ENCODE data around the gene TGFBR2. TPM values are rescaled to one million over a fixed set of nuclear protein-coding genes. Genes with fewer than 3 reads are reported as not detected.

TGFBR2 gene
- total RNA-seq, 4 donors from 2014 or later, result 95.3 to 255 (median 211) TPM

DNA sequence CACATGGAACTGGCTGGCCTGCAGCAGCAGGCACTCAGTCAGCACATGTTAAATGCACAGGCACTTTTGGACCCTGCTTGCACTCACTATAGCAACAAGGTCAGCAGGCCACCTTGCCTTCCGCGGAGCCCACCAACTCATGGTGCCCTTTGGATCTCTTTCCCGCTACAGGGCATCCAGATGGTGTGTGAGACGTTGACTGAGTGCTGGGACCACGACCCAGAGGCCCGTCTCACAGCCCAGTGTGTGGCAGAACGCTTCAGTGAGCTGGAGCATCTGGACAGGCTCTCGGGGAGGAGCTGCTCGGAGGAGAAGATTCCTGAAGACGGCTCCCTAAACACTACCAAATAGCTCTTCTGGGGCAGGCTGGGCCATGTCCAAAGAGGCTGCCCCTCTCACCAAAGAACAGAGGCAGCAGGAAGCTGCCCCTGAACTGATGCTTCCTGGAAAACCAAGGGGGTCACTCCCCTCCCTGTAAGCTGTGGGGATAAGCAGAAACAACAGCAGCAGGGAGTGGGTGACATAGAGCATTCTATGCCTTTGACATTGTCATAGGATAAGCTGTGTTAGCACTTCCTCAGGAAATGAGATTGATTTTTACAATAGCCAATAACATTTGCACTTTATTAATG, 85.0 kb downstream of the TGFBR2 start:
- Histone ChIP-seq H3K4me3 (no peak overlapping the region), H3K36me3 (no peaks in the 10 kb centered on the region), H3K27ac (peak overlapping the region; percentile 47 to 68), H3K27me3 (no peaks in the 10 kb centered on the region), H3K4me1 (peaks cover 19% of the 10 kb centered on the region in 2 donors), H3K9me3 (no peaks in the 10 kb centered on the region)
- intact Hi-C loops (cut with DNase I; ENCODE audit: low total_unique reads), result loop anchor here (10.0 kb wide), 1 partner anchor 577 kb away; no protein-coding TSS in a partner anchor
- DNase-seq, result no peak
- no peak for TF ChIP-seq POLR2A (IDR thresholded peaks at IDR 0.05)
- TF ChIP-seq, protein P1, sequence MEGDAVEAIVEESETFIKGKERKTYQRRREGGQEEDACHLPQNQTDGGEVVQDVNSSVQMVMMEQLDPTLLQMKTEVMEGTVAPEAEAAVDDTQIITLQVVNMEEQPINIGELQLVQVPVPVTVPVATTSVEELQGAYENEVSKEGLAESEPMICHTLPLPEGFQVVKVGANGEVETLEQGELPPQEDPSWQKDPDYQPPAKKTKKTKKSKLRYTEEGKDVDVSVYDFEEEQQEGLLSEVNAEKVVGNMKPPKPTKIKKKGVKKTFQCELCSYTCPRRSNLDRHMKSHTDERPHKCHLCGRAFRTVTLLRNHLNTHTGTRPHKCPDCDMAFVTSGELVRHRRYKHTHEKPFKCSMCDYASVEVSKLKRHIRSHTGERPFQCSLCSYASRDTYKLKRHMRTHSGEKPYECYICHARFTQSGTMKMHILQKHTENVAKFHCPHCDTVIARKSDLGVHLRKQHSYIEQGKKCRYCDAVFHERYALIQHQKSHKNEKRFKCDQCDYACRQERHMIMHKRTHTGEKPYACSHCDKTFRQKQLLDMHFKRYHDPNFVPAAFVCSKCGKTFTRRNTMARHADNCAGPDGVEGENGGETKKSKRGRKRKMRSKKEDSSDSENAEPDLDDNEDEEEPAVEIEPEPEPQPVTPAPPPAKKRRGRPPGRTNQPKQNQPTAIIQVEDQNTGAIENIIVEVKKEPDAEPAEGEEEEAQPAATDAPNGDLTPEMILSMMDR (IDR thresholded peaks at IDR 0.05), result no peak

DNA sequence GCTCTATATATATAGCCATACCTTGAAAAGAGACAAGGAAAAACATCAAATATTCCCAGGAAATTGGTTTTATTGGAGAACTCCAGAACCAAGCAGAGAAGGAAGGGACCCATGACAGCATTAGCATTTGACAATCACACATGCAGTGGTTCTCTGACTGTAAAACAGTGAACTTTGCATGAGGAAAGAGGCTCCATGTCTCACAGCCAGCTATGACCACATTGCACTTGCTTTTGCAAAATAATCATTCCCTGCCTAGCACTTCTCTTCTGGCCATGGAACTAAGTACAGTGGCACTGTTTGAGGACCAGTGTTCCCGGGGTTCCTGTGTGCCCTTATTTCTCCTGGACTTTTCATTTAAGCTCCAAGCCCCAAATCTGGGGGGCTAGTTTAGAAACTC, 85.5 kb downstream of the TGFBR2 start:
- H3K36me3 ChIP-seq, result no peaks in the 10 kb centered on the region
- TF ChIP-seq POLR2A (IDR thresholded peaks at IDR 0.05), result no peak
- TF ChIP-seq, protein P1 (IDR thresholded peaks at IDR 0.05), result no peak
- peak overlapping the region; percentile 47 to 68 for H3K27ac ChIP-seq
- H3K27me3 ChIP-seq, result no peaks in the 10 kb centered on the region
- no peak for DNase-seq
- no peaks in the 10 kb centered on the region for H3K9me3 ChIP-seq
- H3K4me3 ChIP-seq, result no peak overlapping the region
- intact Hi-C loops (cut with DNase I; ENCODE audit: low total_unique reads), result loop anchor here (10.0 kb wide), 1 partner anchor 577 kb away; no protein-coding TSS in a partner anchor
- H3K4me1 ChIP-seq, result peaks cover 17 to 19% of the 10 kb centered on the region in 2 donors

DNA sequence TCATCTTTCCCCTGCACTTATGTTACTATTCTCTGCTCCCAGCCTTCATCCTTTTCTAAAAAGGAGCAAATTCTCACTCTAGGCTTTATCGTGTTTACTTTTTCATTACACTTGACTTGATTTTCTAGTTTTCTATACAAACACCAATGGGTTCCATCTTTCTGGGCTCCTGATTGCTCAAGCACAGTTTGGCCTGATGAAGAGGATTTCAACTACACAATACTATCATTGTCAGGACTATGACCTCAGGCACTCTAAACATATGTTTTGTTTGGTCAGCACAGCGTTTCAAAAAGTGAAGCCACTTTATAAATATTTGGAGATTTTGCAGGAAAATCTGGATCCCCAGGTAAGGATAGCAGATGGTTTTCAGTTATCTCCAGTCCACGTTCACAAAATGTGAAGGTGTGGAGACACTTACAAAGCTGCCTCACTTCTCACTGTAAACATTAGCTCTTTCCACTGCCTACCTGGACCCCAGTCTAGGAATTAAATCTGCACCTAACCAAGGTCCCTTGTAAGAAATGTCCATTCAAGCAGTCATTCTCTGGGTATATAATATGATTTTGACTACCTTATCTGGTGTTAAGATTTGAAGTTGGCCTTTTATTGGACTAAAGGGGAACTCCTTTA, 86.2 kb downstream of the TGFBR2 start:
- peaks cover 14 to 15% of the 10 kb centered on the region in 2 donors for H3K4me1 ChIP-seq
- no peak for TF ChIP-seq POLR2A (IDR thresholded peaks at IDR 0.05)
- TF ChIP-seq, protein P1 (IDR thresholded peaks at IDR 0.05), result no peak
- H3K4me3 ChIP-seq, result no peak overlapping the region
- H3K27ac ChIP-seq, result peak overlapping the region; percentile 25 to 49
- H3K27me3 ChIP-seq, result no peaks in the 10 kb centered on the region
- intact Hi-C loops (cut with DNase I; ENCODE audit: low total_unique reads), result loop anchor here (10.0 kb wide), 1 partner anchor 578 kb away; no protein-coding TSS in a partner anchor
- H3K36me3 ChIP-seq, result no peaks in the 10 kb centered on the region
- H3K9me3 ChIP-seq, result no peaks in the 10 kb centered on the region
- no peak for DNase-seq

DNA sequence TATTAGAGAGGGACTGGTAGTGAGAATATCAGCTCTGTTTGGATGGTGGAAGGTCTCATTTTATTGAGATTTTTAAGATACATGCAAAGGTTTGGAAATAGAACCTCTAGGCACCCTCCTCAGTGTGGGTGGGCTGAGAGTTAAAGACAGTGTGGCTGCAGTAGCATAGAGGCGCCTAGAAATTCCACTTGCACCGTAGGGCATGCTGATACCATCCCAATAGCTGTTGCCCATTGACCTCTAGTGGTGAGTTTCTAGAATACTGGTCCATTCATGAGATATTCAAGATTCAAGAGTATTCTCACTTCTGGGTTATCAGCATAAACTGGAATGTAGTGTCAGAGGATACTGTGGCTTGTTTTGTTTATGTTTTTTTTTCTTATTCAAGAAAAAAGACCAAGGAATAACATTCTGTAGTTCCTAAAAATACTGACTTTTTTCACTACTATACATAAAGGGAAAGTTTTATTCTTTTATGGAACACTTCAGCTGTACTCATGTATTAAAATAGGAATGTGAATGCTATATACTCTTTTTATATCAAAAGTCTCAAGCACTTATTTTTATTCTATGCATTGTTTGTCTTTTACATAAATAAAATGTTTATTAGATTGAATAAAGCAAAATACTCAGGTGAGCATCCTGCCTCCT, 87.2 kb downstream of the TGFBR2 start:
- no peak for TF ChIP-seq POLR2A (IDR thresholded peaks at IDR 0.05)
- TF ChIP-seq, protein P1 (IDR thresholded peaks at IDR 0.05), result peak; percentile 77 to 87 (median 82)
- intact Hi-C loops (cut with DNase I; ENCODE audit: low total_unique reads), result loop anchor here (10.0 kb wide), 1 partner anchor 579 kb away; no protein-coding TSS in a partner anchor
- no peaks in the 10 kb centered on the region for H3K36me3 ChIP-seq
- H3K27ac ChIP-seq, result peak overlapping the region; percentile 25 to 49
- H3K4me1 ChIP-seq, result peaks cover 6 to 7% of the 10 kb centered on the region in 2 donors
- H3K27me3 ChIP-seq, result no peaks in the 10 kb centered on the region
- DNase-seq, result peak in 1 of 2 donors; percentile 54
- no peak overlapping the region for H3K4me3 ChIP-seq
- H3K9me3 ChIP-seq, result no peaks in the 10 kb centered on the region

Measured in uterus (tissue), 4 donors.